A673 (cell line): ENCODE results near the gene CFAP410. TPM values are rescaled to one million over a fixed set of nuclear protein-coding genes. Genes with fewer than 3 reads are reported as not detected.

Source experiments
- BruUV-seq: library from RNA; stranded (reverse); fragments of 400-500 nt; replicated peaks from 2 replicates; lab custom pipeline; 2021; lab: Mats Ljungman, UMichigan
- CTCF ChIA-PET: fragments of 300-600 bp; sonication (Branson Sonifier 250); formaldehyde crosslinking; loops from one replicate; lab custom pipeline; 2022; ENCODE audit warnings: antibody characterized with exemption; lab: Charles Lee
- POLR2A ChIA-PET: fragments of 300-600 bp; sonication (Branson Sonifier 250); formaldehyde crosslinking; loops from one replicate; lab custom pipeline; 2022; ENCODE audit warnings: antibody characterized with exemption; ENCODE audit not compliant: low non-redundant PET; lab: Charles Lee
- DNase-seq: peaks from one replicate; pipeline ENCODE4 v3.0.0-alpha.2; 2015; ENCODE audit warnings: low spot score
- H3K27ac ChIP-seq: fragments of 200-600 bp; sonication (generic); 2 replicates; pipeline ENCODE4 v1.5.1; 2016; ENCODE audit warnings: mixed run types, low read depth, mild to moderate bottlenecking, mixed read lengths, antibody characterized with exemption, low read length; ENCODE audit not compliant: poor library complexity, severe bottlenecking
- H3K27me3 ChIP-seq: fragments of 200-600 bp; sonication (generic); replicated peaks from 2 replicates; pipeline ENCODE4 v1.6.1; 2017; ENCODE audit warnings: mixed run types, low read depth, mild to moderate bottlenecking, mixed read lengths, antibody characterized with exemption, low read length; ENCODE audit not compliant: insufficient read depth, poor library complexity
- H3K36me3 ChIP-seq: fragments of 200-600 bp; sonication (generic); 2 replicates; pipeline ENCODE4 v1.6.1; 2016; ENCODE audit warnings: mixed run types, mild to moderate bottlenecking, mixed read lengths, antibody characterized with exemption, low read length; ENCODE audit not compliant: insufficient read depth, poor library complexity, severe bottlenecking
- H3K4me1 ChIP-seq: fragments of 200-600 bp; sonication (generic); 2 replicates; pipeline ENCODE4 v1.6.1; 2017; ENCODE audit warnings: mixed run types, mild to moderate bottlenecking, mixed read lengths, antibody characterized with exemption, low read length; ENCODE audit not compliant: insufficient read depth, poor library complexity, severe bottlenecking
- H3K4me3 ChIP-seq: fragments of 200-600 bp; sonication (generic); 2 replicates; pipeline ENCODE4 v1.5.1; 2016; ENCODE audit warnings: low read depth, mixed run types, mild to moderate bottlenecking, mixed read lengths, low read length; ENCODE audit not compliant: poor library complexity, severe bottlenecking
- H3K9me3 ChIP-seq: fragments of 200-600 bp; sonication (generic); 2 replicates; pipeline ENCODE4 v1.6.1; 2016; ENCODE audit warnings: mixed run types, low read depth, mild to moderate bottlenecking, mixed read lengths, antibody characterized with exemption, low read length; ENCODE audit not compliant: poor library complexity, severe bottlenecking
- CTCF ChIP-seq: fragments of 300-800, 200-600 bp; sonication (generic); conservative IDR thresholded peaks from 2 replicates; pipeline ENCODE4 v1.5.1; 2017; ENCODE audit warnings: low read depth, mild to moderate bottlenecking, antibody characterized with exemption, low read length, moderate library complexity, mixed read lengths
- EZH2 ChIP-seq: fragments of 200-600 bp; sonication (generic); IDR thresholded peaks from 2 replicates; pipeline ENCODE4 v1.6.1; 2017; ENCODE audit warnings: borderline replicate concordance, low read depth, mild to moderate bottlenecking, mixed read lengths, antibody characterized with exemption, low read length; ENCODE audit not compliant: poor library complexity, severe bottlenecking
- intact Hi-C: fragments of 100-400 bp; cut with micrococcal nuclease; formaldehyde crosslinking; loops from one replicate; pipeline ENCODE4 v1.10.0; 2022; ENCODE audit not compliant: unreplicated experiment
- total RNA-seq: library from RNA; stranded (reverse); gene quantifications from 2 replicates; pipeline ENCODE4 v1.2.3, GENCODE V29; 2021

The CFAP410 gene
- total RNA-seq, 1 experiment from 2014 or later = 14.0 TPM

- ChIA-PET CTCF (no interaction called here), POLR2A (no interaction called here)
- intact Hi-C loops = no loop called here
Measured at GRCh38 chr21:44332383-44332782, 6.8 kb downstream of the CFAP410 start.

GRCh38 chr21:44331650-44332307 lies 7.4 kb downstream of the CFAP410 start:
- no peak for DNase-seq
- ChIA-PET CTCF (no interaction called here), POLR2A (no interaction called here)
- intact Hi-C loops = no loop called here
- Histone ChIP-seq H3K36me3 (peaks cover 2% of the 10 kb centered on the region), H3K27ac (no peak overlapping the region), H3K4me3 (no peak overlapping the region), H3K27me3 (no peaks in the 10 kb centered on the region), H3K9me3 (no peaks in the 10 kb centered on the region), H3K4me1 (no peaks in the 10 kb centered on the region)
- no peak for TF ChIP-seq EZH2
- TF ChIP-seq CTCF = no peak
- BruUV-seq = no TSS peak

More at GRCh38 chr21:44332383-44332782, 6.8 kb downstream of the CFAP410 start:
- Histone ChIP-seq H3K4me1 (no peaks in the 10 kb centered on the region), H3K9me3 (no peaks in the 10 kb centered on the region), H3K36me3 (peaks cover 2% of the 10 kb centered on the region), H3K27ac (no peak overlapping the region), H3K27me3 (no peaks in the 10 kb centered on the region), H3K4me3 (no peak overlapping the region)
- no TSS peak for BruUV-seq
- DNase-seq = no peak
- TF ChIP-seq CTCF = no peak
- TF ChIP-seq EZH2 = no peak

- intact Hi-C loops = no loop called here
- CTCF ChIA-PET = no interaction called here
- no peak for DNase-seq
Measured at GRCh38 chr21:44331209-44331608, 8.0 kb downstream of the CFAP410 start.

DNA sequence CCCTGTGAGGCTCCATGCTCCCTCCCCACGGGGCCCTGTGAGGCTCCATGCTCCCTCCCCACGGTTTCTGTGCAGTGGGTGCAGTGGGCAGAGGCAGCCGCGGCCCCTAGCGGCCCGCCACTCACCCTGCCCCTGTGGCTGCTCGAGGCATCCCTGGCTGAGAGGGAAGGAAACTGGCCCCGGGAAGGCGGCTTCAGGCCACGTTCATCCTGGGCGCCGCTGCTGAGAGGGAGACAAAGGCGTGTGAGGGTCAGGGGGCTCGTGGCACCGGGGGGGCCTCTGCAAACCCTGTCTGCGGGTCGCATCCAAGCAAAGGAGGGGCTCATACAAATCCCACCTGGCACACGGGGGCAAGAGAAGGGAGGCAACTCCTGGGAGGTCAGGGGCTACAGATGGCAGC lies 8.5 kb downstream of the CFAP410 start:
- Histone ChIP-seq H3K36me3 (peaks cover 2% of the 10 kb centered on the region), H3K27me3 (no peaks in the 10 kb centered on the region), H3K4me3 (no peak overlapping the region), H3K9me3 (no peaks in the 10 kb centered on the region), H3K27ac (no peak overlapping the region), H3K4me1 (no peaks in the 10 kb centered on the region)
- TF ChIP-seq EZH2 (no peak), CTCF (no peak)
- no peak for DNase-seq
- ChIA-PET CTCF (no interaction called here), POLR2A (no interaction called here)
- BruUV-seq = no TSS peak
- intact Hi-C loops = no loop called here

More at GRCh38 chr21:44331209-44331608, 8.0 kb downstream of the CFAP410 start:
- H3K36me3 ChIP-seq = peaks cover 2% of the 10 kb centered on the region
- no peaks in the 10 kb centered on the region for H3K4me1 ChIP-seq
- no peaks in the 10 kb centered on the region for H3K9me3 ChIP-seq
- no peak overlapping the region for H3K27ac ChIP-seq
- POLR2A ChIA-PET = no interaction called here
- no TSS peak for BruUV-seq
- TF ChIP-seq EZH2 = no peak
- H3K27me3 ChIP-seq = no peaks in the 10 kb centered on the region
- H3K4me3 ChIP-seq = no peak overlapping the region
